Measurements from ENCODE around the gene C19orf81.

Gene C19orf81

DNA sequence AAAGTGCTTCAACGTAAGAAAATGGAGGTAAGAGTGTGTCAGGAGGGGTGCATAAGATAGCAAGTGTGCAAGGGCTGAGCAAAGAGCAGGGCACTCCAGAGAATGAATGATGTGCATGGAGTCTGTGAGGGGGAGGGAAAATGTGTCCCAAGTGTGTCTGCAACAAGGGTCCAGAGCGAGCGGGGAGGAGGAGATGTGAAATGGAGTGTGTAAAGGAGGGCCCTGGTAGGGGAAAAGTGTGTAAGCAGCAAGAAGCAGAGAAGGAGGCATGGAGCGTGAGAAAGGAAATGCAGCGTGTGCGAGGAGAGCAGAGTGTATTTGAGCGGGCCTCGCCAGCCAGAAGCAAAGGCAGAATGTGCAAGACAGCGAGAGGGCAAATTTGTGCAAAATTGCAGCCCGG is 11.8 kb downstream of the C19orf81 start:
- Histone ChIP-seq H2BK120ac (ENCODE audit: insufficient read depth, low read length, poor library complexity) (no peak overlapping the region), H3K9me3 (ENCODE audit: insufficient read depth, low read depth, low read length) (peaks cover 12% of the 10 kb centered on the region), H3K27ac (ENCODE audit: low read depth, low read length) (no peak overlapping the region), H4K12ac (ENCODE audit: low read depth, low read length) (no peak overlapping the region), H3K36me3 (ENCODE audit: control insufficient read depth in 1 of 2, insufficient read depth in 2 of 2, low read length in 2 of 2) (no peaks in the 10 kb centered on the region), H4K8ac (ENCODE audit: low read depth, low read length) (no peak overlapping the region), H2BK5ac (ENCODE audit: low read depth, low read length, poor library complexity) (no peak overlapping the region), H2BK12ac (ENCODE audit: low read length) (no peak overlapping the region), H2AFZ (ENCODE audit: insufficient read depth, low read length, poor library complexity) (no peak overlapping the region), H3K79me1 (ENCODE audit: low read length) (peaks cover 4% of the 10 kb centered on the region), H3K27me3 (ENCODE audit: insufficient read depth, low read length) (peaks cover 5% of the 10 kb centered on the region), H2AK5ac (ENCODE audit: low read length) (no peak overlapping the region), H3K4me2 (ENCODE audit: low read length) (no peak overlapping the region), H4K91ac (ENCODE audit: low read depth, low read length) (no peak overlapping the region), H3K4me3 (ENCODE audit: low read depth, low read length) (no peak overlapping the region), H3K14ac (ENCODE audit: low read length) (no peak overlapping the region), H3K18ac (ENCODE audit: low read length) (no peak overlapping the region), H3K79me2 (ENCODE audit: control insufficient read depth, insufficient read depth, low read length, poor library complexity) (no peaks in the 10 kb centered on the region), H3K23ac (ENCODE audit: low read length) (no peak overlapping the region), H3K4ac (ENCODE audit: low read depth, low read length) (no peak overlapping the region), H3K9ac (ENCODE audit: low read length) (no peak overlapping the region), H3K4me1 (ENCODE audit: control insufficient read depth in 1 of 2, insufficient read depth in 2 of 2, low read length in 2 of 2) (peaks cover 8 to 13% of the 10 kb centered on the region in 2 experiments)
- no CpG with 5 or more reads among the region's 10 CpGs for WGBS (ENCODE audit: extremely low coverage, insufficient coverage, insufficient read length)
- DNase-seq = no peak

DNA sequence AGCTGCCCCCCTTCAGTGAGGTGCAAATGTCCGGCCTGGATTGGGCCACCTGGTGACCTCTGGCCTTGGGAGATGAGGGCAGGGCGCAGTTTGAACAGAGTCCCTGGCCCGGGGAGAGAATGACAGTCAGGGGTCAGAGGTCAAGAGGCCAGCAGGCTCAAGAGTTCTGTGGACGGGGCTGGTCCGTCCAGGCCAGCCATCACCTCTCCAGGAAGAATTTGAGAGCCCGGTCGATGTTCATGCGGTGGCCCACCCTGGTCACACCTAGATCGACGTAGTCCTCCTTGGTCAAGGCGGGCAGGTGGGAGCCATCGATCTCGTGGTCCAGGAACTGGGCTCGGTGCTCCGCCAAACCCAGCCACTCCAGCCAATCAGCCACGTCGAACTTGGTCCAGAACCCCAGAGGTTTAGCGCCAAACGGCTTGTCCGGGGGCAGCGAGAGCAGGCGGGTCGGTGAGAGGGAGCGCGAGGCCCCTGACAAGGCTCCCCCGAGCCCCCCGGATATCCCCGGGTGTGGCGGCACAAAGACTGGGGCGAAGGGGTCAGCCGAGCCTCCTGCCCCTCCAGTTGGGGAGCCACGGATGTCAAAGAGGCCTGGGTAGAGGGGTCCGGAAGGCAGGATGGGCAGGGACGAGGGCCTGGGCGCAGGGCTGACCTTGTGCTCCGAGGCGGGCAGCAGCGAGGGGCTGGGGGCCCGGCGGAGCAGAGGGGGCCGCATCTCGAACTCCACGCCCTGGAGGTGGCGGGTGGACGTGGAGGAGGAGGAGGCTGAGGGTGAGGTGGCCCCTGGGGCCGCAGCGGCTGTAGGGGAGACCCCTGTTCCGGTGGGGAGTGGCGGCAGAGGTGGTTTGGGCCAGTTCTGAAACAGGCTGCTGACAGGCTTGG is 12.8 kb downstream of the C19orf81 start:
- Histone ChIP-seq H3K79me1 (ENCODE audit: low read length) (peaks cover 4% of the 10 kb centered on the region), H3K4me2 (ENCODE audit: low read length) (no peak overlapping the region), H4K12ac (ENCODE audit: low read depth, low read length) (no peak overlapping the region), H4K91ac (ENCODE audit: low read depth, low read length) (no peak overlapping the region), H3K27me3 (ENCODE audit: insufficient read depth, low read length) (peaks cover 13% of the 10 kb centered on the region), H2AK5ac (ENCODE audit: low read length) (no peak overlapping the region), H3K9ac (ENCODE audit: low read length) (no peak overlapping the region), H3K36me3 (ENCODE audit: control insufficient read depth in 1 of 2, insufficient read depth in 2 of 2, low read length in 2 of 2) (no peaks in the 10 kb centered on the region), H3K4me1 (ENCODE audit: control insufficient read depth in 1 of 2, insufficient read depth in 2 of 2, low read length in 2 of 2) (peaks cover 8 to 13% of the 10 kb centered on the region in 2 experiments), H2BK120ac (ENCODE audit: insufficient read depth, low read length, poor library complexity) (no peak overlapping the region), H2BK5ac (ENCODE audit: low read depth, low read length, poor library complexity) (no peak overlapping the region), H3K79me2 (ENCODE audit: control insufficient read depth, insufficient read depth, low read length, poor library complexity) (no peaks in the 10 kb centered on the region), H3K4ac (ENCODE audit: low read depth, low read length) (no peak overlapping the region), H3K27ac (ENCODE audit: low read depth, low read length) (no peak overlapping the region), H4K8ac (ENCODE audit: low read depth, low read length) (no peak overlapping the region), H3K18ac (ENCODE audit: low read length) (no peak overlapping the region), H3K14ac (ENCODE audit: low read length) (no peak overlapping the region), H3K9me3 (ENCODE audit: insufficient read depth, low read depth, low read length) (peaks cover 14% of the 10 kb centered on the region), H3K23ac (ENCODE audit: low read length) (no peak overlapping the region), H3K4me3 (ENCODE audit: low read depth, low read length) (no peak overlapping the region), H2BK12ac (ENCODE audit: low read length) (no peak overlapping the region), H2AFZ (ENCODE audit: insufficient read depth, low read length, poor library complexity) (no peak overlapping the region)
- DNase-seq = no peak
- no CpG with 5 or more reads among the region's 49 CpGs for WGBS (ENCODE audit: extremely low coverage, insufficient coverage, insufficient read length)

DNA sequence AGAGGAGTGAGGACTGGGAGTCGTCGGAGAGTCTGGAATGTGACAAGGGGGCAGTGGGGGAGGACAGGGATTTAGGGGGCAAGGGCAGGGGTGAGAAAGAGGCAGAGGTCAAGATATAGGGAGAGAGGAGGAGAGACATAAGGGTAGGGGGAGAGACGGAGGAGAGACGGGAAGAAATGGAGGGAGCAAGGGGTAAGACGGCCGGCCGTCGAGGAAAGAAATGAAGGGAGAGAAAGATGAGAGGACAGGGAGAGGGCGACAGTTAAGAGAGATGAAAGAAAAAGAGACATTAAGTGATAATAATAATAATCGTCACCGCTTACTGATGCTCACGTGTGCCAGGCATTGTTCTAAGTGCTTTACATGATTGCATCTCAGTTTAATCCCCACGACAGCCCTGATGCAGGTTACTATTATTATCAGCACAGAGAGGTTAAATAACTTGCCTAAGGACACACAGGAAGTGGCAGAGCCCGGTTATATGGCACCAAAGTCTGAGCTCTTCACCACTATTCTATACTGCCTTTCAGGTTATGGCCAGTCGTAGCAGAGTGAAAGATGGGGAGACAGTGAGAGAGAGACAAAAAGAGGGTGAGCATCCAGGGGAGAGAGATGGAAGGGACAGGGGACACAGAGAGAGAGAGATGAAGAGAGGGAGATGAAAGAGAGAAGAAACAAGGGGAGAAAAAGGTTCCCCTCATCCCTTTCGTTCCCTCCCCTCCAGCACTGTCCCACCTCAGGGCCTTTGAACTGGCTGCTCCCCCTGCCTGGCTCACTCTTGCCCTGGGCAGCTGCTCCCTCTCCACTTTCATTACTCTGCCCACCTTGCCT is 13.6 kb downstream of the C19orf81 start:
- H3K23ac ChIP-seq (ENCODE audit: low read length) = no peak overlapping the region
- no peak overlapping the region for H2BK5ac ChIP-seq (ENCODE audit: low read depth, low read length, poor library complexity)
- H3K4ac ChIP-seq (ENCODE audit: low read depth, low read length) = no peak overlapping the region
- H2AK5ac ChIP-seq (ENCODE audit: low read length) = no peak overlapping the region
- H4K12ac ChIP-seq (ENCODE audit: low read depth, low read length) = no peak overlapping the region
- no peak for DNase-seq
- no peak overlapping the region for H4K8ac ChIP-seq (ENCODE audit: low read depth, low read length)
- no peak overlapping the region for H3K4me2 ChIP-seq (ENCODE audit: low read length)
- no peak overlapping the region for H3K4me3 ChIP-seq (ENCODE audit: low read depth, low read length)
- no peak overlapping the region for H3K9ac ChIP-seq (ENCODE audit: low read length)
- peaks cover 22% of the 10 kb centered on the region for H3K27me3 ChIP-seq (ENCODE audit: insufficient read depth, low read length)
- 100% methylated on average over 6 of the region's 16 CpGs for WGBS (ENCODE audit: extremely low coverage, insufficient coverage, insufficient read length)
- H2BK12ac ChIP-seq (ENCODE audit: low read length) = no peak overlapping the region
- H2AFZ ChIP-seq (ENCODE audit: insufficient read depth, low read length, poor library complexity) = no peak overlapping the region
- no peak overlapping the region for H3K14ac ChIP-seq (ENCODE audit: low read length)
- H4K91ac ChIP-seq (ENCODE audit: low read depth, low read length) = no peak overlapping the region
- H2BK120ac ChIP-seq (ENCODE audit: insufficient read depth, low read length, poor library complexity) = no peak overlapping the region
- peaks cover 15% of the 10 kb centered on the region for H3K9me3 ChIP-seq (ENCODE audit: insufficient read depth, low read depth, low read length)
- H3K79me2 ChIP-seq (ENCODE audit: control insufficient read depth, insufficient read depth, low read length, poor library complexity) = no peaks in the 10 kb centered on the region
- H3K27ac ChIP-seq (ENCODE audit: low read depth, low read length) = no peak overlapping the region
- H3K4me1 ChIP-seq (ENCODE audit: control insufficient read depth in 1 of 2, insufficient read depth in 2 of 2, low read length in 2 of 2) = peaks cover 8 to 10% of the 10 kb centered on the region in 2 experiments
- H3K18ac ChIP-seq (ENCODE audit: low read length) = no peak overlapping the region
- no peaks in the 10 kb centered on the region for H3K36me3 ChIP-seq (ENCODE audit: control insufficient read depth in 1 of 2, insufficient read depth in 2 of 2, low read length in 2 of 2)
- H3K79me1 ChIP-seq (ENCODE audit: low read length) = peaks cover 4% of the 10 kb centered on the region

DNA sequence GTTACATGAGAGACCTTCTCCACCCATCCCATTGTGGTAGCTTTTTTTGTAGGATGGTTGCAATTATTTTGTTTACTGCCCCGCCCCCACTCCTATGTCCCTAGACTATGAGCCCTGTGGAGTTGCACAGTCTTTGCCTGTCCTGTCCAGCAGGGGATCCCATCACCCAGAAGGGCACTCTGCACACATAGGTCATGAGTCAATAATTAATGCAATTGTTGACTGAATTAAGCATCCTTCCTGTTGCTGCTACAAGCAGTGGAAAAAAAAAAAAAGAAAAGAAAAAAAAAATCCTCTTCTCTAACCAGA is 14.2 kb downstream of the C19orf81 start:
- no peak overlapping the region for H3K14ac ChIP-seq (ENCODE audit: low read length)
- no peak overlapping the region for H3K4me3 ChIP-seq (ENCODE audit: low read depth, low read length)
- peaks cover 15% of the 10 kb centered on the region for H3K9me3 ChIP-seq (ENCODE audit: insufficient read depth, low read depth, low read length)
- no peak overlapping the region for H3K18ac ChIP-seq (ENCODE audit: low read length)
- H2BK5ac ChIP-seq (ENCODE audit: low read depth, low read length, poor library complexity) = no peak overlapping the region
- H3K27ac ChIP-seq (ENCODE audit: low read depth, low read length) = no peak overlapping the region
- peaks cover 8% of the 10 kb centered on the region in 2 experiments for H3K4me1 ChIP-seq (ENCODE audit: control insufficient read depth in 1 of 2, insufficient read depth in 2 of 2, low read length in 2 of 2)
- WGBS (ENCODE audit: extremely low coverage, insufficient coverage, insufficient read length) = no CpG with 5 or more reads among the region's 1 CpG
- peak in 1 of 2 donors; percentile 4 for DNase-seq
- no peak overlapping the region for H3K4ac ChIP-seq (ENCODE audit: low read depth, low read length)
- no peak overlapping the region for H2AK5ac ChIP-seq (ENCODE audit: low read length)
- H3K9ac ChIP-seq (ENCODE audit: low read length) = no peak overlapping the region
- H3K23ac ChIP-seq (ENCODE audit: low read length) = no peak overlapping the region
- no peak overlapping the region for H4K91ac ChIP-seq (ENCODE audit: low read depth, low read length)
- H2BK120ac ChIP-seq (ENCODE audit: insufficient read depth, low read length, poor library complexity) = no peak overlapping the region
- H2AFZ ChIP-seq (ENCODE audit: insufficient read depth, low read length, poor library complexity) = no peak overlapping the region
- H3K79me2 ChIP-seq (ENCODE audit: control insufficient read depth, insufficient read depth, low read length, poor library complexity) = no peaks in the 10 kb centered on the region
- peaks cover 4% of the 10 kb centered on the region for H3K79me1 ChIP-seq (ENCODE audit: low read length)
- no peak overlapping the region for H4K8ac ChIP-seq (ENCODE audit: low read depth, low read length)
- no peaks in the 10 kb centered on the region for H3K36me3 ChIP-seq (ENCODE audit: control insufficient read depth in 1 of 2, insufficient read depth in 2 of 2, low read length in 2 of 2)
- peaks cover 28% of the 10 kb centered on the region for H3K27me3 ChIP-seq (ENCODE audit: insufficient read depth, low read length)
- no peak overlapping the region for H2BK12ac ChIP-seq (ENCODE audit: low read length)
- no peak overlapping the region for H3K4me2 ChIP-seq (ENCODE audit: low read length)
- H4K12ac ChIP-seq (ENCODE audit: low read depth, low read length) = no peak overlapping the region
